Smooth muscle cell (in vitro differentiated cells): ENCODE measurements around the gene DYSF. TPM values are rescaled to one million over a fixed set of nuclear protein-coding genes. Genes with fewer than 3 reads are reported as not detected.

ENCODE experiments used
- DNase-seq: peaks from one replicate; lab custom pipeline; 2025; ENCODE audit not compliant: unreplicated experiment; lab: John Stamatoyannopoulos, UW
- H2AFZ ChIP-seq: fragments of 200-600 bp; sonication (generic); 2 replicates; pipeline ENCODE4 v1.6.0; 2016; ENCODE audit warnings: antibody characterized with exemption, low read depth, mild to moderate bottlenecking
- H3F3A ChIP-seq: fragments of 200-600 bp; sonication (generic); 2 replicates; pipeline ENCODE4 v1.6.0; 2017; ENCODE audit warnings: antibody characterized with exemption, low read depth
- H3K27ac ChIP-seq: fragments of 200-600 bp; sonication (generic); 2 replicates; pipeline ENCODE4 v1.5.1; 2016; ENCODE audit warnings: low read depth, mild to moderate bottlenecking
- H3K27me3 ChIP-seq: fragments of 200-600 bp; sonication (generic); 2 replicates; pipeline ENCODE4 v1.6.1; 2016; ENCODE audit warnings: low read depth, mild to moderate bottlenecking
- H3K36me3 ChIP-seq: fragments of 200-600 bp; sonication (generic); 2 replicates; pipeline ENCODE4 v1.5.1; 2016; ENCODE audit warnings: low read depth
- H3K4me1 ChIP-seq: fragments of 200-600 bp; sonication (generic); 2 replicates; pipeline ENCODE4 v1.5.1; 2016; ENCODE audit warnings: low read depth
- H3K4me2 ChIP-seq: fragments of 200-600 bp; sonication (generic); 2 replicates; pipeline ENCODE4 v1.6.0; 2016; ENCODE audit warnings: mild to moderate bottlenecking
- H3K4me3 ChIP-seq: fragments of 200-600 bp; sonication (generic); 2 replicates; pipeline ENCODE4 v1.5.1; 2016; ENCODE audit warnings: mild to moderate bottlenecking
- H3K79me2 ChIP-seq: fragments of 200-600 bp; sonication (generic); 2 replicates; pipeline ENCODE4 v1.6.0; 2016; ENCODE audit warnings: low read depth, mild to moderate bottlenecking
- H3K9ac ChIP-seq: fragments of 200-600 bp; sonication (generic); 2 replicates; pipeline ENCODE4 v1.6.0; 2016; ENCODE audit warnings: low read depth
- H3K9me3 ChIP-seq: fragments of 200-600 bp; sonication (generic); replicated peaks from 2 replicates; pipeline ENCODE4 v1.5.1; 2016; ENCODE audit warnings: low read depth
- H4K20me1 ChIP-seq: fragments of 200-600 bp; sonication (generic); 2 replicates; pipeline ENCODE4 v1.6.0; 2016; ENCODE audit warnings: low read depth
- CTCF ChIP-seq: fragments of 200-600 bp; sonication (generic); IDR thresholded peaks from 2 replicates; pipeline ENCODE4 v1.5.1; 2017; ENCODE audit warnings: borderline replicate concordance, mild to moderate bottlenecking, antibody characterized with exemption; ENCODE audit not compliant: insufficient read depth, poor library complexity, severe bottlenecking
- WGBS: methylation state at CpG from one replicate; pipeline ENCODE4 v1.1.7; 2016; ENCODE audit warnings: low lambda C conversion rate; 5-methylcytosine and 5-hydroxymethylcytosine counted together
- polyA plus RNA-seq: library from polyadenylated mRNA; unstranded; fragments of >200 nt; fragmentation: Nextera tagmentation; extraction: Ambion mirVana; gene quantifications from 2 replicates; pipeline ENCODE4 v1.2.1, GENCODE V29; 2016
- total RNA-seq: library from RNA; depleted of rRNA; stranded (reverse); fragments of >200 nt; gene quantifications from 2 replicates; pipeline ENCODE4 v1.2.3, GENCODE V29; 2014

Gene DYSF
- total and polyA plus RNA-seq, 2 experiments from 2014 or later: 0.64 to 1.6 TPM

- Histone ChIP-seq H3K27me3 (no peaks in the 10 kb centered on the region), H3K27ac (no peak overlapping the region), H3K36me3 (no peaks in the 10 kb centered on the region), H3K4me3 (no peak overlapping the region), H3K79me2 (no peaks in the 10 kb centered on the region), H4K20me1 (no peaks in the 10 kb centered on the region), H3K4me2 (no peak overlapping the region), H3K9me3 (no peaks in the 10 kb centered on the region), H3F3A (no peaks in the 10 kb centered on the region), H3K9ac (no peak overlapping the region), H3K4me1 (no peaks in the 10 kb centered on the region), H2AFZ (no peak overlapping the region)
- 95% methylated on average over 8 of the region's 8 CpGs for WGBS
- DNase-seq: no peak
- no peak for TF ChIP-seq CTCF
Observed at GRCh38 chr2:71507476-71507875, 54.1 kb downstream of the DYSF start.

DNA sequence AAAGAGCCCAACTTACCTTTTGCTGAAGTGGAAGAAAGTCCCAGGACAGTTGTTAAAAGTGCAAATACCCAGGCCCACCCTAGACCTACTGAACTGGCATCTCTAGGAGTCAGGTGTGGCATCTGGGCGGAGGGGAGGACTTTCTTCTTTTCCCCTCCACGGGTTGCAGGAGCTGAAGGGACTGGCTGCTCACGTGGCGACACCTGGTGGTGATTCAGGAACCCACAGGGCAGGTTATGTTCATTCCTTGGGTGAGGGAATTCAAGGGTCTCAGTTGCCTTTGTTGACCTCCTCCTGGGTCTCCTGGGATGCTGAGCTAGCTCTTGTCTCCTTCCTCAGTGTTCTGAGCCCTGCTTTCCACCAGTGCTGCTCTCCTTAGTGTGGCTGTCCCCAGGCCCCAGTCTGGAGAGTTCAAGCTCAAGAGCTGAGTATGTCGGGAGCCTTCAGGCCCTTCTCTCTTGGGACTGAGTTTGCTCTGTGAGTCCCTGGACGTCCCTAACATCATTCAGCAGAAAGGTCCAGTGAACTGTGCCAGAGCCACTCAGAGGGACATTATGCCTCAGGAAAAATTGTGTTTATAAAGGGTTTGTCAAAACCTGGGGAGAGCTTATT lies 56.9 kb downstream of the DYSF start:
- no peaks in the 10 kb centered on the region for H3K36me3 ChIP-seq
- no peaks in the 10 kb centered on the region for H3F3A ChIP-seq
- no peaks in the 10 kb centered on the region for H4K20me1 ChIP-seq
- no peak overlapping the region for H2AFZ ChIP-seq
- H3K4me2 ChIP-seq: no peak overlapping the region
- no peak overlapping the region for H3K27ac ChIP-seq
- no peak overlapping the region for H3K9ac ChIP-seq
- H3K27me3 ChIP-seq: no peaks in the 10 kb centered on the region
- peak; percentile 11 for DNase-seq
- 34% methylated on average over 6 of the region's 6 CpGs for WGBS
- no peak overlapping the region for H3K4me3 ChIP-seq
- no peaks in the 10 kb centered on the region for H3K9me3 ChIP-seq
- TF ChIP-seq CTCF: peak; percentile 91
- H3K4me1 ChIP-seq: no peaks in the 10 kb centered on the region
- H3K79me2 ChIP-seq: no peaks in the 10 kb centered on the region

DNA sequence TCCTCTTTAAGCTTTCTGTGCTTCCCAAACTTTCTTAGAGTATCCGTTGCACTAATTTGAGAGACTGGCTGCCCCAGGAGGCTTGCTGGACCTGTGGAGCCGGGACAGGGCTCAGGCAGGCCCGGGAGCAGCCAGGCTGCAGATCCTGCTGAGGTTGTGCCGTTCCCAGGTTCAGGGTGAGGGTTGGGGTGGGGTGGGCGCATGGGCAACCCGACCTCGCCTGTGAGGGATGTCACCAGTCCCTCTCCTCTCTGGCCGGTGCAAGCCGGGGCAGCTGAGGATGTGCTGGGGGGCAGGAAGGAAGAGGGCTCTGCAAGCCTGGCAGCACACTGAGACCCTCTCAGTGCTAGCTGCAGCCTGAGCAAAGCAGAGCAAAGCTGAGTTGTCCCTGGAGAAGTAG lies 57.6 kb downstream of the DYSF start:
- 93% methylated on average over 9 of the region's 9 CpGs for WGBS
- Histone ChIP-seq H3K36me3 (no peaks in the 10 kb centered on the region), H3K27ac (no peak overlapping the region), H3K4me3 (no peak overlapping the region), H3F3A (no peaks in the 10 kb centered on the region), H3K79me2 (no peaks in the 10 kb centered on the region), H3K9ac (no peak overlapping the region), H2AFZ (no peak overlapping the region), H3K4me2 (no peak overlapping the region), H3K27me3 (no peaks in the 10 kb centered on the region), H3K9me3 (no peaks in the 10 kb centered on the region), H3K4me1 (no peaks in the 10 kb centered on the region), H4K20me1 (no peaks in the 10 kb centered on the region)
- TF ChIP-seq CTCF: no peak
- DNase-seq: no peak

DNA sequence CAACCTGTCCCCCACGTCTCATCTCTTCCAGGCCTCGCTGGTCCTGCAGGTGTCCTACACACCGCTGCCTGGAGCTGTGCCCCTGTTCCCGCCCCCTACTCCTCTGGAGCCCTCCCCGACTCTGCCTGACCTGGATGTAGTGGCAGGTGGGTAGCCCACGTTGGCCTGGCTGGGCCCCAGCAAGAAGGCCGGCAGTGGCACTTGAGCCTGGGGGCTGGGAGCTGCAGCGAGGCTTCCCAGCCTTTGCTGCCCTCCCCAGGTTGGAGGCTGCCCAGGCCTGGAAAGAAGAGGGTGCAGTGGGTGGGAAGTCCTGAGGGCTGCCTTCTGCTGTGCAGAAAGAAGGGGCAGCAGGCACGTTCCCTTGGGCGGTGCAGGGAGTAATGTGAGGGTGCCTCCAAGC lies 58.4 kb downstream of the DYSF start:
- Histone ChIP-seq H3K79me2 (no peaks in the 10 kb centered on the region), H3K4me3 (no peak overlapping the region), H3K4me1 (no peaks in the 10 kb centered on the region), H3K36me3 (no peaks in the 10 kb centered on the region), H3K4me2 (no peak overlapping the region), H2AFZ (no peak overlapping the region), H3K27ac (no peak overlapping the region), H3K9me3 (no peaks in the 10 kb centered on the region), H4K20me1 (no peaks in the 10 kb centered on the region), H3K27me3 (no peaks in the 10 kb centered on the region), H3K9ac (no peak overlapping the region), H3F3A (no peaks in the 10 kb centered on the region)
- TF ChIP-seq CTCF: no peak
- no peak for DNase-seq
- WGBS: 78% methylated on average over 10 of the region's 10 CpGs
